GM21737 (cell line): Measurements from ENCODE around the gene CNN3.

Experiments
- ATAC-seq: cut with Tn5 transposase; IDR thresholded peaks from one replicate; pipeline ENCODE4 v1.9.1; 2021; ENCODE audit warnings: mild to moderate bottlenecking, moderate library complexity; ENCODE audit not compliant: unreplicated experiment

CNN3 gene

DNA sequence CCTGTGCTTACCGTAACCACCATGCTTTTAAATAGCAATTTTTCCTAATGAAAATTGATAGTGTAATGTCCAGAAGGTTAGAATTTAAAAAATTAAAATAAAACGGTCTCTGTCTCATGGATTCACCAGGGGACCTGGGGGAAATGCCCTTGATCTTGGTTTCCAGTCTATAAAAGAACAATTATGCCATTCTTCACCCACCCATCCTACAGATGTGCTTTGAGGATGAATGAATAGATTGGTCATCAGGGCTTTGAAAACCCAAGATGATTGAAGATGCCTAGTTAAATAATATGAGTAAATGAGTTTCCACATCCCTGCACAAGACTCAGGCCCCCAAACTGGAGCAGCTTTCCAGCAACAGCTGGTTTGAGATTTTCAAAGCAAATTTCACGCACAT lies 38.7 kb downstream of the CNN3 start:
- no peak for ATAC-seq

DNA sequence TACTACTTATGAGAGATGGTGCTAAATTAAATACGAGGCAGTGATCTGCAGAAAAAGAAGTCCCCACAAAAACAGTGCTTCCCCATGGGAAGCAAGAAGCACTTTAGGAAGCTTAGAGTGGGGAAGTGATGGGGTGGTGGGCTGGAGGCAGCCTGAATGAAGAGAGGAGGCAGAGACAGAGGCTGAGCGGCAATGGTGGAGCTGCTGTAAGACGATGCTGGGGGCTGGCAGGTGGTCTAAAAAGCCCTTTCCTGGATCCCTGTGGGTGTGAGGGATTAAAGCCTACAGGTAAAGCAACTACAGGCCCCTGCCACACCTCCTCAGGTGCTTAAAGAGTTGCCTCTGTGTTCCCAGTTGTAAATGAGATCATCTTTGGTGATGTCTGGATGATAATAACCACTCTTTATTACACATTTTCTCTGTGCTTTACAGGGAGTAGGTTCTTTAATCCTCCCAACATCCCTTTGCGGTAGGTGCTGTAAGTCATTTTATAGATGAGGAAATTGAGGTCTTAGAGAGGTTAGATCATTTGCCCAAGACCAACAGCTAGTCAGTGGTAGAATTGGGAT lies 39.2 kb downstream of the CNN3 start:
- no peak for ATAC-seq

DNA sequence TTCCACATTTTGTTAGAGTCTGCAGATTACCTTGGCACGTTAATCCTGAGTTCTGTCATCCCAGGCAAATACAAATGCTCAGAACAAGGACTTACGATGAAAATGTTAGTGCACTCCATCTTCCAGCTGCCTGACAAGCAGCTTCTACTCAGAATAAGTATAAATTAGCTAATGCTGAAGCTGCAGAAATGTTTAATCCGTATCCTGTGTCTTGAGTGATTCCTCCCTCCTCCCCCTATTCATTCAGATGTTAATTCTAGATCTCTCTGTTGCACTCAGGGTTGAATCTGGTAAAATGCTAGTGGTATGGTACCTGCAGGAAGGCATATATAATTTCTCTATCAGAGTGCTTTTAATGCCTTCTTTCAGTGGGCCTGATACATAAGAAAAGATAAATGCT lies 39.8 kb downstream of the CNN3 start:
- ATAC-seq: no peak

DNA sequence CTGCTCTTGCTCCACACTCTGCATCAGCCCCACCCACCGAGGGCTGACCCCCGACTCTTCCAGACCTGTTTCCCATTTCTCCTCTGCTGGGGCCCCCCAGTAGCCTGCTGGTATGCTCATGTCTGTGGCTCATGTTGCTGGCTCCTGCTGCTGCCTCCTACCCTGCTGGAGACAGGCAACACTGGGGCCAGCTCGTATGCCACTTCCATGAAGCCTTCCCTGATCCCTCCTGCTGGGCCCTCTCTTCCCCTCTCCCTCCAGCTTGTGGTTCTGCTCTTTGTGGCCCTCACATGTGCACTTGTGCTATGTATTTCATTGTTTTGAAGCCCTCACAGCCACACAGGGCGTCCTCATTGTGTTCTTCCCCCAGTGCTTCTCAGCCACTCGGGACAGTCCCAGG lies 40.5 kb downstream of the CNN3 start:
- ATAC-seq: no peak

DNA sequence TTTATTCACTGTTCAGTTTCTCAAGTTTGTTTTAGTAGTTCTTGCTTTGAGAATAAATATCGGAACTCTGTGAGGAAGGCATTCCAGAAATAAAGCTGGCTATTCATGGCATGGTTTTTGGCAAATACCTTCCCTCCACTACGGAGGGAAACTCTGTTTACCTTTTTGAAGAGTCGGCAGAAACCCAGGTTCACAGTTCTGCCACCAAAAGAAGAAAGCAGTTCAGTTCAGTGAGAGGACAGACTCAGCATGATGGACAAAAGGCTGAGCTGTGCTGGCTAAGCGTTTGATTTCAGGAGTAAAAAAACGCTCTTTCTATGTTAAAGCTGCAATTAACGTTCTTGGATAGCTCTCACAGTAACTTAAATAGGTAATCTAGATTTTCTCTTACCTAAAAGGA lies 42.4 kb downstream of the CNN3 start:
- ATAC-seq: no peak

DNA sequence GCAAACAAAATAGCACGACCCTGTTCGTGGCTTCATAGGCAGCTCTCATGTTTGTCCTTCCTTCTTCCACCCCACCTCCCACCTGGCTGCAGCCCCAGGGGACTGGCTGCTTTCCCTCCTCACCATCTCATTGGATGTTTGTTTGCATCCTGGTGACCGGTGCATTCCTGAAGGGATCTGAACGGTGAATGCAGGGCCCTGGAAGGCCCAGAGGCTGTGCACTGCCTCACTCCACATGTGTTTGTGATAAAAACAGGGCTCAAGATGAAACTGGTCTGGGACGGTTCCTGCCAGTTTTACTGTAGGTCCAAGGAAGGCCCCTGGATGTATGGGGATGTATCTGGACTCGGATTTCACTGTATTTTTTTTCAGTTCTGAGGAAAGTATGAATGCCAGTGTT lies 42.8 kb downstream of the CNN3 start:
- no peak for ATAC-seq

DNA sequence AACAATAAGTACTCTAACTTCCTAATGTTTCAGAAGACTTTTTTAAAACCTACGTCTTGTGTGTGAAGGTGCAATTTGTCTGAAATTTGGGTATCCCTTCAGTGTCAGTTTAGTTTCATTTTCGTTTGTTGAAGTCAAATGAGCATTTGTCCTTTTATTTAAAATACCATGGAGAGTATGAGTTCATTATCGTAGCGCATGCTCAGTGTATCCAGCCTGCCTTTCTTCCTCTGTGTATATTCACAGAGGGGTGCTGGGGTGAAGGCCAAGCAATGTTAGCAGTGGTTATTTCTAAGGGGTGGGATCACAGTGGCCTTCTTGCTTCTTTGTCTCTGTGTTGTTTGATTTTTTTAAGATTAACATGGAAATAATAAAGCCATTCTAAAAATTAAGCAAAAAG lies 43.2 kb downstream of the CNN3 start:
- no peak for ATAC-seq

DNA sequence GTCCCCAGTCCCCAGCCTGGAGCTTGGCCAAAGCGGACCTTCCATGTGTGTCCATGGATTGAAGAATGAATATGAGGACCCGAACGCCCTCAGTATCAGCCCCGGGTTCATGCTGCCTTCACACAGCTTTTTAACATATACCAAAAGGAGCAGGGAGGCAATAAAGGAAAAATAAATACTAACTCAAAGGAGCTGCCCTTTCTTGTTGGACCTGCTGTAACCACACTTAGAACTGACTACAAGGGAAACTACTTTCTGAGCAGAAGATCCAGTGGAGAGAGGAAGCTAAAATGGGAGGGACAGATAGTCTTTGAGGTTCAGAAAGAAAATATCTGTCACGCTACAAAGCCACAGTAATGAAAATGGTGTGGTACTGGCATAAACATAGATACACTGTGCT lies 48.6 kb downstream of the CNN3 start:
- ATAC-seq: no peak

DNA sequence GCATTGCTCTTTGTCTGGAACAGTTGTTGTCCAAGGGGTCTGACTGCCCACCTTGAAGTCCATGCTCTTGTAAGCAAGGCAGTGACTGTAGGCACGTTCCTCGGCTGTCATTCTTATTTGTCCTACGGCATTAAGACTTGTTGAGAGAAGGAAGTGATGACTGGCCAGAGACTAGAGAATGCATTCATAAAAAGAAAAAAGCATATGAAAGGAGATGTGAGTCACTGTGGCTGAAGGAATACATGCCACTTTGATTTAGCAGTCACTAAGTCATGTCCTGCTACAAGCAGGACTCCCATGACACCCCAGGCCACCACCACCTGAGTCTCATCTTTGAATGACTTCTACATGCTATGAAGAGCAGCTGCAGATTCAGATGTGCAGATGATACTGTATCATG lies 50.5 kb downstream of the CNN3 start:
- no peak for ATAC-seq

DNA sequence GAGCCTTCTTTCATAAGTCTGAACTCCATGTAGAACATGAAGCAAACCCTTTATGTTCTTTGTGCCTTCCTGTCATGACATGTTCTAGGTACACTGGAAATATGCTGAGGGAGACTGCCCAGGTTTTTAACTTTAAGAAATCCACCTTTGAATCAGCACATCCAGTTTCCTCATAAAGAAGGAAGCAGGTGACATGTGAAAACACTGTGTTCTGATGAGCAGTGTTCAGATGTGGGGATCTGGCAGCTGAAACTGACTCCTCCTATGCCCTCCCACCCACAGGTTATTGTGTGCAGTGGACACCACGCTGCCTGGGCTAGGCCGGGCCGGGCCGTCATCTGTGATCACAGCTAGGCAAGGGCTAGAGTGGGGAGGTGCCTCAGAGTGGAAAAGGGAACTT lies 51.1 kb downstream of the CNN3 start:
- no peak for ATAC-seq

DNA sequence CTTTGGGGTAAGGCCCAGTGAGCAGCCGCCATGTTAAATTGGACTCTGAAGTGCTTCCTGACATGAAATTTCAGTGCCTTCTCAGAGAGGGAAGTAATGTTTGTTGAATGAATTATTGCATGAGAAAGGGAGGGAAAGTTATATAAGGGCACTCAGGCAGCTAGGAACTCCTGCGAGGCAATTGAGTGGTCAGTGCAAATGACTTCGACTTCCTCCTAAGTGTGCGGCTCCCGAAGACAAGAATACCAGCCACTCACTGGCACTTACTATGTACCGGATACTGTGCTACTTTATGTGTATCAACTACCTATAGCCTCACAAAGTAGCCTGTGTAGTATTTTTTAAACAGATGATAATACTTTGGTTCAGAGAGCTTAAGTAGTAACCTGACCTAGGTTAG lies 52.5 kb downstream of the CNN3 start:
- ATAC-seq: no peak

DNA sequence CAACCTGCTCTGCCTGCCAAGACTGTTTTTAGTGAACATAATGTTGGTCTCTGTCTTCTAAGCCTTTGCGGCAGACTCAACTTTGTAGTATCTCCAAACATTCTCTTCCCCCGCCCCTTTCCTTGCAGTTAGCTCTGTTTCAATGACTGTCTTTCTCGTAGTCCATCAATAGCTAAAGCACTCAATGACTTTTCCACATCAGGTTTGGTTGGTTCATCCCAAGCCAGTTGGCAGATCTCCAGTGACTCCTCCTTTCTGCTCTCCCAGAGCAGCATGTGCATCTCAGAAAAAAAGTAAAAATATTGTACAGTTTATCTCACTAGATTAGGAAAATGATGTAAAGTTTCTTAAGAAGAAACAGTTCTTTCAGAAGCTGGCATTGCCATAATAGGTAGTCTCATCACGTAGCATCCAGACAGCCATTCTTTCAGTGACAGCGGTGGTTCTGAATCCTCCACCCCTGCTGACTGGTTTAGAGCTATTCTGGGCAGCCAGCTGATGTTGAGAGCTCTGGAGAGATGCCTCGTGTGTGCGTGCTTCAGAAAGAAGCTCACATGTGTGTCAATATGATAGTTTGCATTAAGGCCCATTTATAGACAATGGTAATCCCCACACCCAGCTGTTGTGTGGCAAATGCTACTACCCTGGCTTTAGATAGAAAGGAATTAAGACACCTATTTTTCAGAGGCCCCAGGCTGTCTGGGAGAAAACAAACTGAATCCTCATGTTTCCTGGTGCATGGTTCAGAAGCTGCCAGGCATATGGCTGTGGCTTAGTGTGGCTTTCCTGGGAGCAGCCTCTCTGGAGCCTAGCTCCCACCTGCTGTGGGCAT lies 53.2 kb downstream of the CNN3 start:
- no peak for ATAC-seq

DNA sequence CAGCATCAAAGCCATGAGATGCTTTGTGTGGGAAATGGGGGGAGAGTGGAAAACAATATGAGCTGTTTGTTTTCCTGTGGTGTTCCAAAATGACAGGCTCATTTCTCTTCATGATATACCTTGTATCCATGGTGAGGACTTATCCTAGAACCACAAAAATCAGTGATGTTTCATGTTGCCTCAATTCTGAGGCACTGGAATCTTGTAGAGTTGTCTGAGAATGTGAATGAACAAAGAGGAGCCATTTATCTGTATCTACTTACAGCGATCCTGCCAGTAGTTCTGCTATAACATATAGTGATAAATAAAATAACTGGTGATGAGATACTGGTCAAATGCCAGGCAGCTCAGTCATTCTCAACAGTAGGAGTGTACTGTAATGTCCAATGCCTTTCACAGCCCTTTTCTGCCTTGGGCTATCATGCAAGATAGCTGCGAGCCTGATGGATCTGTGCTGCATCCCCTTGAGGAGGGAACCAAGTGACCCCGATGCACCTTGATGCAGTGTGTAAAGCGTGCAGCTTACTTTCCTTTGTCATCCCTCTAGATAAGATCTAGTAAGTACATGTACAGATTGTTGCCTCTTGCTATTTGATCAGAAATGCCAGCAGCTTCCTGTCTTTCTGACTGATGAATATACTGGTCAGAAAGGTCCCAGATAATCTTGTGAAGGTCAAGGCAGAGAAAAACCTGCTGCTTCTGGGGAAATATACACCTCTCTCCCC lies 54.0 kb downstream of the CNN3 start:
- no peak for ATAC-seq

DNA sequence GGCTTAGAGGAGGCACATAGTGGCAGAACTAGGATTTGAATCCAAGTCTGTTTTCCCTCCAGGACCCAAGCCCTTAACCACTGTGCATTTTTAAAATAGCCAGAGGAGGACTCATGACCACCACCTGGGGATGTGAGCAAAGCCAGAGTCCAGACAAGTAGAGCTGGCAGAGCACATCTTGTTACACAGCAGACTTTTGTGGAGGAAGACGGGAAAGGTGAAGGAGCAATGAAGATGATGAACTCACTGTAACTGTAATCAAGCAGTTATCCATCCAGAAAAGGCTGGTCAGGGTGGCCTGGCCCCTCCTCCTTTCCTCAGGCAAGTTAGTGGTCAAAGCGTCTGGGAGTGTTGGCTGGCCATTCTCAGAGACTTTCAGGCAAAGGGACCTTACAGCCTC lies 55.9 kb downstream of the CNN3 start:
- ATAC-seq: no peak

DNA sequence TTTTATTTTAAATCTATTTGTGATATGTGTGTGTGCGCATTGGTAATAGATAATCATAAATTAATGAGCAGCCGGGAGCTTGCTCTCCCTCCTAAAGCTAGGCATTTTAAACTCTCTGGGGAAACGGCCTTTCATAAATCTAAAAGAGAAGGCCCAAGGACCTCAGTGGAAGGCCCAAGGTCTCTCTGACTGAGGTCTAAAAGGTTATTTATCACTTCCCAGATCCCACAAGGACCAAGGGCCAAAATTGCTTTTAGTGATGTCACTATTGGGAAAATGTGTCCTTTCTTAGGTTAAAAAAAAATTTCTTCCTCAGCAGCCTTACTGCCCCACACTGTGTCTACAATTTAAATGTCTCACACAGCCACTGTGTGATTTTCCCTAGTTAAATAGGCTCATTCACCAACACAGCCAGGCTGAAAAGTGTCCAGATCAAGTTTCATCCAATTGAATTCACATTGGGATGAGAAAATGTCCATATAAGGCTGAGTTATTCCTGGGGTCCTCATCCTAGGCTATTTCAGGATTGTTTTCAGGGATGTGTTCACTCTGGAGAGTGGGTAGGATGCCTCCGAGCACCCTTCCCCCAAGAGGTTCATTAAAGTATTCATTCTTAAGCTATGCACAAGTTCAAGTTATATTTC lies 60.6 kb downstream of the CNN3 start:
- no peak for ATAC-seq

DNA sequence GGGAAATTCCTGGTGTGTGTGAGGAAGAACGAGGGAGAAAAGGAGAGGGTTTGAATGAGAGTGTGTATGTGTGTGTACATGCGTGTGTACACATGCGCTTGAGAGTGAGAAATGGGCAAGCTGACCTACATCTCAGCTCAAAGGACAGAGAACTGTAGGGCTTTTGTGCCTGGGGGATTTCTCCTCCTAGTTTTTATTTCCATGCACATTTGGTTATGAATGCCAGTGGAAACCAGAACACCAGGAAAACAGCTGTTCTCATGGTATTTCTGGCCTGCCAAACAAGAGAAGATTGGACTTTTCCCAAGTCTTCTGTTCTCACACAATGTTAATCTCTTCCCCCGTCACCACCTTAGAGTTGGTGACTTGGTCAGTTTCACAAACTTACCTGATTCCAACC lies 61.5 kb downstream of the CNN3 start:
- no peak for ATAC-seq

DNA sequence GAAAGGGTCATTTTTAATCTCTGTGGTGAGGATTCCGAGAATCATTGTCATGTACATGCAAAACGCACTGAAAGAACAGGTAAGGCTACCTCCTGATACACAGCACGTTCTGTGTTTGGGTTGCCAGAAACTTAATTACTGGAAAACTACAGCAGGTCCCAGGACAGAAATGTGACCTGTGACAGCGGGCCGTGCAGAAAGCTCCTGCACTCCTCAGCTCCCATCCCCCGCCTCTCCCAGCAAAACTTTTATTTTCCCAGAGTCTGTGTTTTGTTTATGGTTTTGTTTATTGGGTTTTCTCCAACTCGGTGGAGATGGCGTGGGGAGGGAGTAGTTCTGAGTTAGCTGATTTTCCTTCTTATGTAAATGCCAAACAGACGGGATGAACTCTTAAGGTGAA lies 62.1 kb downstream of the CNN3 start:
- no peak for ATAC-seq

DNA sequence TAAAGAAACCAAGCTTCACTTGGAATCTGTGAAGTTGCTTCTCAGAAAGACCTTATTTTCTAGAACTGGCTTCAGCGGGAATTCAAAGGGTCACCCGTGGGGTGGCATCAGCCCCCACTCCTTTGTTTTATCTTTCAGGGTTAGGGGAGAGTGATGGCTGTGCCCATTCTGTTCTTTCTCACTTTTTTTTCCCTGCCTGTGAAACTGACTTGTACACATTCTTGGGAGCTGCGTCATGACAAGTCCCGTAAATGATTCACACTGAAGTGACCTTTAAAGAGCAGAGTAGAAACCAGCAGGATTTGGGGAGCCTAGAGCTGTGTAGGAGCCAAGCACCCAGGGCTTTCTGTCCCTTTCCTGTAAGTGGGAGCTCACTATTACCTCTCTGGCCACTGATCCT lies 63.0 kb downstream of the CNN3 start:
- ATAC-seq: no peak

DNA sequence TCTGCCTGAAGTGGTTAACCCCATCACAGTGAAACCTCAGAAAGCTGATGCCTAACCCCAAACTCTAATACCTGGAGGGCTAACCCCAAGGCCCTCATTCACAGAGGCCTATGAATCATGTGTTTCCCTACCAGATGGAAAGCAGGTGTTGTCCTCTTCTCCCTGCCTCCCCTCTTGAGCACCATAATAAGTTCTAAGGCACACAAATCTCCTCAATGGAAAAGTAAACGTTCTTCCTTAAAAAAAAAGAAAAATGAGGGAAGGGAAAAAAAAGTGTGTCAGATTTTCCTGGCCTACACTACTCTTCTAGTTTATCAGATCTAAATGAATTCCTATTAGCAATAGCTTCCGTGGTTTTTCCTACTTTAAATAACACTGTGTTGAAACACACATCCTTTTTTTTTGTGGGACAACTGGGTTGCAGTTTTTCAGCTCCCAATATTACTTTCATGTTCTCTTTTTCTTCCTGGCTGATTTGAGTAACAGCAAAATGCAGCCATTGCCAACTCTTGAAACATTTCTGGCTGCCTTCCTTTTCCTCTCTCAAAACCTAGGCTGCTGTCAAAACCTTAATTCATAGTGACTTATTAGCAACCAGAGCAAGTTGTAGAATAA lies 63.5 kb downstream of the CNN3 start:
- ATAC-seq: no peak

DNA sequence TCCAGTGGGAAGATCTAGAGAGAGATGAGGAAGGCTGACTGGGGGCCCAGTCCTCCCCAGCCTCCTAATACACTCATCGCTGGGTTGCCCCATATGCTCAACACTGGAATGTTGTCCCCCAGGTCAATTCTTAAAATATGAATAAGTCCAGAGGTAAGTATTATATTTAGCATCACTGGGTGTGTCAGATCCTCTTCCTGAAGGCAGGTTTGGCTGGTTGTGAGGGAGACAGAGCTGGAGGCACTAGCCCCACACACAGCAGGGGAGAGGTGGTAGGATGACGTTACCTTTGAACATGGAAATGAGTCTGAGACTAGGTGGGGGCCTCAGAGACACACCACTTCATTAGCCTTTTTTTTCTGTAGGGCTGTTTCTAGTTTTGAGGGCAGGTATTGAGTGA lies 64.2 kb downstream of the CNN3 start:
- ATAC-seq: no peak

DNA sequence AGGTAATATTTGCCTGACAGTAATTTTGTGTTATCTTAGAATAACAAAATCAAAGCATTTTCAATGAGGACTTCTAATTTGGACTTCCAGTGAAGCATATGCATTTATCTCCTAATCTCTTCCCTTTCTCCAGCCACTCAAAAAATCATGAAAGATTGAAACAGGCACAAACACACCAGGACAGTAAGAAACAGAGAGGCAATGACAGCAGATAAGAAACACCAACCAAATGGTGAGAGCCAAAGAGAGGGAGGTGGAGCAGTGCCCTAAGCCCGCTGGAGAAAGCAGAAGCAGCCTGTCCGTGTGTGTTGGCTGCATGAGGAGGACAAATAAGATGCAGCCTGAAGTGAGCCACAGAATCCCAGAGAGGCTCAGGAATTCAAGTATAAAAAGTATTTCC lies 67.7 kb downstream of the CNN3 start:
- no peak for ATAC-seq
